ENCODE data around the gene PKN2.
"Not testable (repeated sequence)": the region's sequence is repeated elsewhere in the genome, so short reads cannot be mapped to it uniquely, and the experiment has no call there.

Gene PKN2

DNA sequence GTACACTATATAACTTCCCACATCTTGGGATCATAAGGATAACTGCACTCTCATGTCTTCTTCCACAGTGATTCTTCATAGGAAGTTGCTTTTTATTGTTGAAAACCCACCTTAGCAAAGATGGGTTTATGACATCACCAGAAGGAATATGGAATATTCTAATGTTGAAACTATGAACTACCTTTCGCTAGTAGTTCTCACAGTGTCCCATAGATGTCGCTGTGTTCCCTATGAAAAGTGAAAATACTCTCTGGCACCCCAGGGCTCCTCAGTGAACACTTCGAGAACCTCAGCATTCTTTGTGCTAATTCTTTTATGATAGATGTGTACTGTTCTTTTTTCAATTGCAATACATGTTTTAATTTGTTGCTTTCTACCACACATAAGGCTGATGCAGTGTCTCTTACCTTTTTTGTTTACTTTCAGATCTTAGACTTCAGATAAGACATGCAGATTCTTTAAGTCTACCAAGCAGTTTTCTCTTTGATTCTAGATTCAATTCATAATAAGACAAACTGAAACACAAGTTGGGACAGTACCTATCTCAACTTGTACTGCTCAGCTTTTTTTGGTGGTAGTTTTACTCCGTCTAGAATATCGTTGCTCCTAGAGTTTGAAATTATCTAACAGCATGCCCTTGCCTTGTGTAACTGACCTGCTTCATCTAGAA lies 116.4 kb downstream of the PKN2 start:
- peak in 1 of 2 experiments; percentile 29 for DNase-seq

GRCh38 chr1:88801575-88802208 lies 117.6 kb downstream of the PKN2 start:
- DNase-seq: no peak

DNA sequence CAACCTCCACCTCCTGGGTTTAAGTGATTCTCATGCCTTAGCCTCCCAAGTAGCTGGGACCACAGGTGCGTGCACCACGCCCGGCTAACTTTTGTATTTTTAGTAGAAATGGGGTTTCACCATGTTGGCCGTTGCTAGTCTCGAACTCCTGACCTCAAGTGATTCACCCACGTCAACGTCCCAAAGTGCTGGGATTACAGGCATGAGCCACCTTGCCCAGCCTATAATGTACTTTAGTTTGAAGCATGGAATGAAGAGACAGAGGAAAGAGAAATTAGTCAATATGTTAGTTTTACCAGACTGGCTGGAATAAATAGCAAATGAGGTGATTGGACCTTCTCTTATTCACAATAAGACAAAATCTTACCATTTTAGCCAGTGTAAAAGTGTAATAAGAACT lies 118.3 kb downstream of the PKN2 start:
- DNase-seq: no peak

DNA sequence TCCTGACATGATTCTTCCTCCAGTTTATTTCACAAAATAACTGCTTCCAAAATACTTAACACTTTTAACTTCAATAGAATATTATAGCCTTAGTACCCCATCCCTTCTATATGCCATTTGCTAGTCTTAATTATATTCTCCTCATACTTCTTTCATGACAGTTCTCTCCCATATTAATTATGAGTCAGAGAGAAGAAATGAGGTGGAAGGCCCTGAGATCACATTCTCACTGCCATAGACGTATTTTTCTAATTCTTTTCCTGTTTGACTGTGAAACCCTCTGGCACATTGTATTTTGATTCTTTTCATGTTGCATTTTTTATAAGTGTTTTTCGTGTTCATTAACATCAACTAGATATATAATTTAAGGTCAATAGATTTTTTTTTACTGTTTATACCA lies 118.9 kb downstream of the PKN2 start:
- DNase-seq: no peak

DNA sequence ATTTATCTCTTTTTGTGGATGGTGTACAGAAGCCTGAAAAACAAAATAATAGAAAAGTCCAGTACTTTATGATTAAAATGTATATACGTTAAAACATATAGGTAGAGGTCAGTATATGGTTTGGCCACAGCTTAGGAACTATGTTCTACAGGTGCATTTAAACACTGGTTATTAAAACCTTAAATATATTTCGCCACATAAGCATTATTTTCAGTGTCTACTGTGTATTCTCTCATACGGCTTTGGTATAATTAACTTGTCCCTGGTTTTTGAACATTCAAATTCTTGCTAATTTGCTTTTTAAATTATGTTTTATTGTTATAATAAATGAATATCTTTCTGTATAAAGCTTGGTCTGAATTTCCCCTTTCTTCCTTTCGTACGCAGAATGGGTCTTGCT lies 119.4 kb downstream of the PKN2 start:
- DNase-seq: no peak

DNA sequence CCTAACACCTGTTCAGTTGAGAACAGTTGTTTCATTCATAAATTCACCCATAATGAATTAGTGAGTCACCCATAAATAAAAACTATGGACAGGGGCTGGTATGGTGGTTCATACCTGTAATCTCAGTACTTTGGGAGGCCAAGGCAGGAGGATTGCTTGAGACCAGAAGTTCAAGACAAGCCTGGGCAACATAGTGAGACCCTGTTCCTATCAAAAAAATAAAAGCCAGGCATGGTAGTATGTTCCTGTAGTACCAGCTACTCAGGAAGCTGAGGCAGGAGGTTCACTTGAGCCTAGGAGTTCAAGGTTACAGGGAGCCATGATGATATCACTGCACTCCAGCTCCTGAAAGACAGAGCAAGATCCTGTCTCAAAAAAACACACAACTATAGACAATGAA lies 128.3 kb downstream of the PKN2 start:
- no peak for DNase-seq

- no peak for DNase-seq
Measured at GRCh38 chr1:88813471-88813870, 129.4 kb downstream of the PKN2 start.

DNA sequence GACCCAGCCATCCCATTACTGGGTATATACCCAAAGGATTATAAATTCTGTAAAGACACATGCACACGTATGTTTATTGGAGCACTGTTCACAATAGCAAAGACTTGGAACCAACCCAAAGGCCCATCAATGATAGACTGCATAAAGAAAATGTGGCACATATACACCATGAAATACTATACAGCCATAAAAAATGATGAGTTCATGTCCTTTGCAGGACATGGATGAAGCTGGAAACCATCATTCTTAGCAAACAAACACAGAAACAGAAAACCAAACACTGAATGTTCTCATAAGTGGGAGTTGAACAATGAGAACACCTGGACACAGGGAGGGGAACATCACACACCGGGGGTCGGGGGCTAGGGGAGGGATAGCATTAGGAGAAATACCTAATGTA lies 135.6 kb downstream of the PKN2 start:
- not testable (repeated sequence) for DNase-seq

DNA sequence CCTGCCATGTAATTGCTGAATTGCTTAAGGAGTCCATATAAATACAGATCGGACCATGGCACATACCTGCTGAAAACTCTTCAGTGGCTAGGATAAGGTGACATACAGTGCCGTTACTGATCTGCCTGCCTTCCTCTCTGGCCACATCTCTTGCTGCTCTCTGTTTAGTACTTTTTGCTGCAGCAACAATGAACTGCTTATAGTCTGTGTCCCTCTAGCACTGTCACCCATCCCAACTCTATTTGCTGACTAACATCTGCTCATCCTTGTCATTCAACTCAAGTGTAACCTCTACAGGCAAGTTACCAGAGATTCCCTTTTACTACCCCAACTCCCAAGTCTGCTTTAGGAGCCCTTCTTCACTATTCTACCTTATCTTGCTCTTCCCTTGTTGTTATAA lies 141.6 kb downstream of the PKN2 start:
- no peak for DNase-seq

DNA sequence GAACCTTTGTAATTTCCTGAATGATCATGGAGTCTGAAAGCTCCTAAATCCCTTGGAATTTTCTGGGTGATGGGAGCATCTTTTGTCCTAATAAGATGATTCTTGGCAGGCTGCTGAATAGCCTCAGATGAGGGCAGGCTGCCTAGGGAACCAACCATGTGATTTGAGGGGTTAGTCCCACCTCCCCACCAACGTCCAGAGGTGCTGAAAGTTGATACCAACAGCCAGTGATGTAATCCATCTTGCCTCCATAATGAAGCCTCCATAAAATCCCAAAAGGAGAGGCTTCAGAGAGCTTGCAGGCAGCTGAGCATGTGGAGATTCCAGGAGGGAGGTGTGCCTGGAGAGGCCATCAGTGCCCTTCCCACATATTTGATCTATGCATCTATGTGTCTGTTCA lies 163.6 kb downstream of the PKN2 start:
- no peak for DNase-seq

DNA sequence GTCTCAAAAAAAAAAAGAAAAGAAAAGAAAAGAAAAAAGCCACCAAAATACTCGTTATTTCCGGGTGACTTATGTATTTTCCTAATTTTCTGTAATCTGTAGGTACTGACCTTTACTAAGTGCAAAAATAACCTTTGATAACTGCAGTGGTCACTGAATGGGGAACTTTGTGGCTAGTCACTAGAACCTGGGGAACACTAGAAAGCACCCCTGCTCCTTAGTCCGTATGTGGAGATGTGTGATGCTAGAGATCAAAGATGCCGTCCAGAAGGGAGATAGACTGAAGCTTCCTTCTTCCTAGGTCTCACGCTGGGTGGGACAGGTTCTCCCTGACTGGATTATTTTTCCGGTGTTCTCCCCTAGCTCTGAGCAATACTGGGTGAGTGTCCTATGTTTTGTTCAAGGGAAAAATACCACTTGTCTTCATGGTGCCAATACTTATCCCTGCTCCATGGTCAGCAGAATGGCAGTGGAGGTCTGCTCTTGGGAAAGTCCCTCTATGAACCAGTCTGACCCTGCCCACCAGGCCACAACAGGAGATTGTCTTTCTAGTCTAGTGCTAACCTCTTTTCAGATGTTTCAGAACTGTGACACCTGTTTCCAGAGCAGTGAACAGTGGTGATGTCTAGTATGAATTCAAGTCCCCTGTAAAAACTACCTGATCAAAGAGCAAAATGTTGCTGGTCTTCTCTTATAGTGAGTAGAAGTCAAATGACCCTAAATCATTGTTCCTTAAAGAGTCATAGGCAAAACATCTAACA lies 167.4 kb downstream of the PKN2 start:
- no peak for DNase-seq

- DNase-seq: no peak
Measured at GRCh38 chr1:88867743-88868521, 183.9 kb downstream of the PKN2 start.

- not testable (repeated sequence) for DNase-seq
Measured at GRCh38 chr1:88869644-88870043, 185.6 kb downstream of the PKN2 start.

DNA sequence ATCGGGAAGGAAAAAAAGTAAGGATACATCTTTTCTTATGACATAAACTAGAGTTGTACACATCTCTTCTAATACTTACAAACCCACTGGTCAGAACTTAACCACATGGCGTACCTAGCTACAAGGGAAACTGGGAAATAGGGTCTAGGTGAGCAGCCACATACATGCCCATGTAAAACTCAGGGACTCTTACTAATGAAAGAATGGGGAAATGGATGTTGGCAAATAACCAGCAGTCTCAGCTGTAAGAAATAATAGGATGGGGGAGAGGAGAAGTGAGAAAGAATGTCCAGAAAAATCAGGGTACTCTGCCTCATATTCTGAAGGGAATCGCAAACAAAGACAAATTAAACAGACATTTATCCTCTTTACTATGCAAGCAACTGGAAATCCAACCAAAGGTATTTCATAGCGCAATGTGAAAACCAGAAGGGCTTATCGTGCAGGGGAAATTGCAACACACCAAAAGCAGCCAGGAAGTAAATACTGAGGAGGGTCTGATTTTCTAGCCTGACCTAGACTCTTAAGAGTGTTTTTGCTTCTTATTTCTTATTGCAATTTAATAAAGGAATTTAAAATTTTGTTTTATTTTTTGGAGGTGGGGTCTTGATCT lies 189.8 kb downstream of the PKN2 start:
- DNase-seq: no peak

- no peak for DNase-seq
Measured at GRCh38 chr1:88875595-88875994, 191.5 kb downstream of the PKN2 start.

DNA sequence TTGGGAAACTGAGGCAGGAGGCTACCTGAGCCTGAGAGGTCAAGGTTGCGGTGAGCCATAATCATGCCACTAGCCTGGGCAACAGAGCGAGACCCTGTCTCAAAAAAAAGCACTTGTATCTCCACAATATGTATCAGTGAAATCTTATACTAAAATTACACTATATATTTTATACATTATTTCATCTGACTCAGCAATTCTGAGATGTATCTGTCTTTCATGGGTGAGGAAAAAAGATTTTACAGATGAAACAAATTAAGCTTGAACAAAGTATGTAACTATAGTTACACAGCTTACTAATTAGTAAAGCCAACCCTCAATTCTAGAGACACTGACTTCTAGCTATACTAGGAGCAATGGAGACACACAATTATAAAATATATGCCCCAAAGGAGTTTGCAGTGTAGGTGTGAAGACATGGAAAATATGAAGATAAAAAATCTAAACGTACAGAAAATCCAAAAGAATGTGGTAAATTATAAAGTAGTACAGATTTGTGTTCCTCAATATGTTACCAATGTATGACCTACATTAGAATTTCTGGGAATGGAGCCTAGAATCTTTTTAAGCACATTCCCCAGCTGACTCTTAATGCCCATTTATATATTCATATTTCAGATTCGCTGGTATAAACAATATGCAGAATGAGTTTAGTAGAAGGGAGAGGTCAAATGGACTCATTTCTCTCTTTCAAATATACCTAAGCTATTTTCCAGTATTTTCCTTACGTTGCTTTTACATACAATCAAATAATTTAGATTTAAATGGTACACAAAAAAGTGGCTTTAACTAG lies 192.7 kb downstream of the PKN2 start:
- no peak for DNase-seq

- DNase-seq: no peak
Measured at GRCh38 chr1:88877382-88877825, 193.3 kb downstream of the PKN2 start.

DNA sequence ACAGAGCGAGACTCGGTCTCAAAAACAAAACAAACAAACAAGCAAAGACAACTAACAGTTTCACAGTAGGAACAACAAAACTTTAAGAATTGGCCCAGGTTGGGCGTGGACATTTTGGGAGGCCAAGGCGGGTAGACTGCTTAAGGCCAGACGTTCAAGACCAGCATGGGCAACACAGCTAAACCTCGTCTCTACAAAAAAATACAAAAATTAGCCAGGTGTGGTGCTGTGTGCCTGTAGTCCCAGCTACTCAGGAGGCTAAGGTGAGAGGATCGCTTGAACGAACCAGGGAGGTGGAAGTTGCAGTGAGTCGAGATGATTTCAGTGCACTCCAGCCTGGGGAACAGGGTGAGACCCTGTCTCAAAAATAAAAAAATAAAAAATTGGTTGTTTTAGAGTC lies 193.8 kb downstream of the PKN2 start:
- no peak for DNase-seq

GRCh38 chr1:88878731-88879130 lies 194.7 kb downstream of the PKN2 start:
- DNase-seq: no peak

DNA sequence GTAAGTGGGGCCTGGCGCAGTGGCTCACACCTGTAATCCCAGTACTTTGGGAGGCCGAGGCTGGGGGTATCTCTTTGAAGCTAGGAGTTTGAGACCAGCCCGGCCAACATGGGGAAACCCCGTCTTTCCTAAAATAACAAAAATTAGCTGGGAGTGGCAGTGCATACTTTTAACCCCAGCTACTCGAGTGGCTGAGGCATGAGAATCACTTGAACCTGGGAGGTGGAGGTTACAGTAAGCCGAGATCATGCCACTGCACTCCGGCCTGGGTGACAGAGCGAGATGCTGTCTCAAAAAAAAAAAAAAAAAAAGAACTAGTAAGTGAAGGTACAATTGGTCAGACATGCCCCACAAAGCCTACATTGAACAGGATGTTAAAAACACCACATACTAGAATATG lies 196.6 kb downstream of the PKN2 start:
- not testable (repeated sequence) for DNase-seq

DNA sequence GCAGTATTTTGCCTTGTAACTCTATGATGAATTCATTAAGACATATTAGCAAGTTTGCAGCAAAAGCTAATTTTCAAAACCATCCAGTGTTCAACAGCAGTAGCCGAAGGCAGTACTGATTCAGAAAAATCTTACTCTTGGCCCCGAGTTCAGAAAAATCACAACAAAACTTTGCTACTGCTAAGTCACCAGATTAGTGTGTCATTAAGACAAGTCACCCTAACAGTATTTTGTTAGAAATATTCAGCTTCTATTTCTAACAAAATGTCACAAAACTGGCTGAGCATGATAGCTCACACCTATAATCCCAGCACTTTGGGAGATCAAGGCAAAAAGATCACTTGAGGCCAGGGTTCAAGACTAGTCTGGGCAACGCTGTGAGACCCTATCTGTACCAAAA lies 199.1 kb downstream of the PKN2 start:
- DNase-seq: no peak

Measured in activated T-cell treated with anti-CD3 and anti-CD28 coated beads, Interleukin-2, amount 50 U/mL, for 48 hours (primary cell).